ENCODE data around the gene EIF3F. TPM values are rescaled to one million over a fixed set of nuclear protein-coding genes. Genes with fewer than 3 reads are reported as not detected.

The EIF3F gene
- total RNA-seq, 2 donors from 2014 or later = 229 to 242 TPM

DNA sequence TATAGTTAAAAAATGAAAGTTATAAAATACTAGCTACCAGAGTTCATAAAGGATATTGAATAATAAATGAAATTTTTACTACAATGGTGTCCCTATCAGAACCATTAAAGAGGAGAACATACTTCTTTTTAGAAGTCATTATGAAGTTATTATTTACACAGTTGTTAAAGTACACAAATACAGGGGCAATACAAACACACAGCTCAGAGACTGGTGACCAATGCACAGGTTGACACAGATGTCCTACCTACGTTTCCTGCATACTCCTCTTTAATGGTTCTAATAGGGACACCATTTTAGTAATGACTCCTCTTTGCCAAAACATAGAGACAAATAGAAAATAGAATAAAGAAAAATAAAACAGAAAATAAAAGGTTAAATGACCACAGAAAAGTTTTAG lies 31.9 kb upstream of the EIF3F start:
- no peaks in the 10 kb centered on the region for H3K36me3 ChIP-seq
- intact Hi-C loops (cut with DNase I) = no loop called here

DNA sequence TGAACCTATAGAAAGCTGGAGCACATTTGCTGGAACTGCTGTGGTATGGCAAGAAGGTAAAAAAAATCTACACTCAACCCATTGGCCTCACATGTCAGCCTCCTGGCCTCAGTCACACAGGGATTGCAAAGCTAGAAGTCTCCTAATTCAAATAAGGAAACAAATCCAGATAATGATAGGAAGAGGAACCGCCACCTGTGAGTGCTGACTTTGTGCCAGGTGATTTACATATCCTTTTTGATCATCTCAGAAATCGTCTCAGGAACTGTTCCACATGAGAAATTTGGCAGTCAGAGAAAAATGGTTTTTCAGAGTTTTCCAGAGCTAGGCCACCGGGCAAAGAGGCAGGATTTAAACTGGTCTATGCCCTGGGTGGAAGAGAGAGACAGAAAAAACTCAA lies 22.9 kb upstream of the EIF3F start:
- H3K9me3 ChIP-seq = no peaks in the 10 kb centered on the region
- no peaks in the 10 kb centered on the region for H3K4me1 ChIP-seq
- no peak overlapping the region for H3K9ac ChIP-seq (ENCODE audit: low read depth in 2 of 2, low read length in 2 of 2)
- intact Hi-C loops (cut with DNase I) = no loop called here
- H3K27me3 ChIP-seq = no peaks in the 10 kb centered on the region
- no peak for DNase-seq
- H3K4me3 ChIP-seq = no peak overlapping the region
- H3K36me3 ChIP-seq = no peaks in the 10 kb centered on the region
- no peak for TF ChIP-seq CTCF (IDR thresholded peaks at IDR 0.05)
- no peak overlapping the region for H3K27ac ChIP-seq

More for the DNA sequence above, 31.9 kb upstream of the EIF3F start:
- Histone ChIP-seq H3K4me1 (no peaks in the 10 kb centered on the region), H3K27me3 (no peaks in the 10 kb centered on the region), H3K27ac (no peak overlapping the region), H3K9ac (ENCODE audit: low read depth in 2 of 2, low read length in 2 of 2) (no peak overlapping the region), H3K9me3 (no peaks in the 10 kb centered on the region), H3K4me3 (no peak overlapping the region)
- no peak for TF ChIP-seq CTCF (IDR thresholded peaks at IDR 0.05)
- DNase-seq = no peak

DNA sequence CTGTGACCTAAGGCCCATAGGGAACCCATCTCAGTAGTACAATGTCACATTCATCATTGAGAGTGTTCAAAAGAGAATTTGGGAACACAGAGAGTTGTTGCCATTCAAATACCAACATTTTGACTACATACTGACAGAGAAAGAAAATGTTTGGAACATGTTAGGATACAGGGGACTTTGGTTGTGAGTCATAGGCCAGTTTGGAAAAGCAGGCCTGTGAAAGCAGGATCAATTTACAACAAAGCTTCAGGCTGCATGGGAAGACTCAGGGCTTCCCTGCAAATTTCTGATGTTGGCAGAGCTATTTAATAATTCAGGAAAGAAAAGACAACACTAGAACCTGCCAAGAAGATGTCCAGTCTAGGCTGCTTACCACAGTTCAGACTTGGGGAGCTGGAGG lies 22.3 kb upstream of the EIF3F start:
- no peak overlapping the region for H3K9ac ChIP-seq (ENCODE audit: low read depth in 2 of 2, low read length in 2 of 2)
- no peaks in the 10 kb centered on the region for H3K9me3 ChIP-seq
- no peak for DNase-seq
- H3K4me3 ChIP-seq = no peak overlapping the region
- no peaks in the 10 kb centered on the region for H3K27me3 ChIP-seq
- intact Hi-C loops (cut with DNase I) = no loop called here
- no peaks in the 10 kb centered on the region for H3K4me1 ChIP-seq
- no peak overlapping the region for H3K27ac ChIP-seq
- H3K36me3 ChIP-seq = no peaks in the 10 kb centered on the region
- no peak for TF ChIP-seq CTCF (IDR thresholded peaks at IDR 0.05)

- no peak for TF ChIP-seq CTCF (IDR thresholded peaks at IDR 0.05)
Observed at GRCh38 chr11:7965386-7965785, 21.8 kb upstream of the EIF3F start, which contains the start of gene NLRP10. Gene NLRP10 (minus strand): TSS chr11:7965447. CDS start chr11:7963495, 1,952 bp downstream.

GRCh38 chr11:7967097-7967496 lies 20.0 kb upstream of the EIF3F start:
- no peaks in the 10 kb centered on the region for H3K27me3 ChIP-seq
- H3K9ac ChIP-seq (ENCODE audit: low read depth in 2 of 2, low read length in 2 of 2) = no peak overlapping the region
- H3K27ac ChIP-seq = no peak overlapping the region
- H3K36me3 ChIP-seq = no peaks in the 10 kb centered on the region
- DNase-seq = no peak
- no peak for TF ChIP-seq CTCF (IDR thresholded peaks at IDR 0.05)
- intact Hi-C loops (cut with DNase I) = no loop called here
- no peaks in the 10 kb centered on the region for H3K9me3 ChIP-seq
- no peaks in the 10 kb centered on the region for H3K4me1 ChIP-seq
- no peak overlapping the region for H3K4me3 ChIP-seq

More at GRCh38 chr11:7965386-7965785, 21.8 kb upstream of the EIF3F start, which contains the start of gene NLRP10:
- DNase-seq = no peak
- H3K9me3 ChIP-seq = no peaks in the 10 kb centered on the region
- no peak within 1 kb of the TSS for H3K27ac ChIP-seq
- intact Hi-C loops (cut with DNase I) = no loop called here
- H3K27me3 ChIP-seq = no peaks in the 10 kb centered on the region
- H3K4me3 ChIP-seq = no peak within 1 kb of the TSS
- H3K4me1 ChIP-seq = no peaks in the 10 kb centered on the region
- no peak within 1 kb of the TSS for H3K9ac ChIP-seq (ENCODE audit: low read depth in 2 of 2, low read length in 2 of 2)
- no peaks in the 10 kb centered on the region for H3K36me3 ChIP-seq

Measured in colonic mucosa (tissue), 4 donors.